Retinal pigment epithelial cell (primary cell): Measurements from ENCODE around the gene SMCO2.

ENCODE experiments used
- DNase-seq: peaks from one replicate; pipeline ENCODE4 v3.0.0-alpha.2; 2010; ENCODE audit warnings: low read depth
- H3K4me3 ChIP-seq: 2 replicates; pipeline ENCODE4 v1.5.1; 2011; ENCODE audit warnings: mild to moderate bottlenecking, low read length, control low read depth, moderate library complexity
- TF ChIP-seq, protein P1 (sequence below): conservative IDR thresholded peaks from 2 replicates; pipeline ENCODE4 v1.5.1; 2011; ENCODE audit warnings: low read depth, low read length, control low read depth, inconsistent platforms

The SMCO2 gene

DNA sequence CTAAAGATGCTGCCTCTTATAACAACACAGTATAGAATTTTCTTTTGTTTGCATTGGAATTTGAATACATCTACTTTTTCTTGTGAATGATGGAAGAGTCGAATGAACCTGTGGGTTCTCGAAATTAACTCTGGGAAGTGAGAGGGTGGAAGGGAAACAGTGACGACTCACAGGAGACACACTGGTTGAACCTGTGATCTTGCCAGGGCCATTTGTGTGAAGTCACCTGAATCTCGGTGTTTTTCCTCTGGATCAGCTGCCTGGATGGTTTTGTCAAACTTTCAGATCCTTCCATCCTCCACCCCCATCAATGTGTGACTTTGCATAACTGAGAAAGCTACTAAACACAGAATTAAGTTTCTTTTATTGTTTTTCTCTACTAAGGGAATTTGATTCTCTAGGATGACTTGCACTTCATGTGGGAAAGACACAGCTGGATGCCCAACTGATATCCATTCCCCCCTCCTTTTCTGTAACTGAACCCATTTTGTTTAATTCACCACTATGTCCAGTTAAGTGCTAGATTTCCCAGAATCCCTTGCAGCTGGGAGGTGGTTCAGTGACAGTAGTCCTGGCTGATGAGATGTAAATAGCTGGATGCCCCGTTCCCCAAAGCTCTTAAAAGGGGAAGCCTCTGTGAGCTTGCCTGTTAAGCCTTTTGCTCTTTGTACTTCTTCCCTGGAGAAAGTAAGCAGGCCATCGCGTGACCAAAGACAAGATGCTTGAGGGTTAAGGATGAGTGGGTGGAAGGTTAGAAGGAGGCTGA is 83.8 kb downstream of the SMCO2 start:
- TF ChIP-seq, protein P1, sequence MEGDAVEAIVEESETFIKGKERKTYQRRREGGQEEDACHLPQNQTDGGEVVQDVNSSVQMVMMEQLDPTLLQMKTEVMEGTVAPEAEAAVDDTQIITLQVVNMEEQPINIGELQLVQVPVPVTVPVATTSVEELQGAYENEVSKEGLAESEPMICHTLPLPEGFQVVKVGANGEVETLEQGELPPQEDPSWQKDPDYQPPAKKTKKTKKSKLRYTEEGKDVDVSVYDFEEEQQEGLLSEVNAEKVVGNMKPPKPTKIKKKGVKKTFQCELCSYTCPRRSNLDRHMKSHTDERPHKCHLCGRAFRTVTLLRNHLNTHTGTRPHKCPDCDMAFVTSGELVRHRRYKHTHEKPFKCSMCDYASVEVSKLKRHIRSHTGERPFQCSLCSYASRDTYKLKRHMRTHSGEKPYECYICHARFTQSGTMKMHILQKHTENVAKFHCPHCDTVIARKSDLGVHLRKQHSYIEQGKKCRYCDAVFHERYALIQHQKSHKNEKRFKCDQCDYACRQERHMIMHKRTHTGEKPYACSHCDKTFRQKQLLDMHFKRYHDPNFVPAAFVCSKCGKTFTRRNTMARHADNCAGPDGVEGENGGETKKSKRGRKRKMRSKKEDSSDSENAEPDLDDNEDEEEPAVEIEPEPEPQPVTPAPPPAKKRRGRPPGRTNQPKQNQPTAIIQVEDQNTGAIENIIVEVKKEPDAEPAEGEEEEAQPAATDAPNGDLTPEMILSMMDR, result no peak
- no peak for DNase-seq
- H3K4me3 ChIP-seq, result no peak overlapping the region

DNA sequence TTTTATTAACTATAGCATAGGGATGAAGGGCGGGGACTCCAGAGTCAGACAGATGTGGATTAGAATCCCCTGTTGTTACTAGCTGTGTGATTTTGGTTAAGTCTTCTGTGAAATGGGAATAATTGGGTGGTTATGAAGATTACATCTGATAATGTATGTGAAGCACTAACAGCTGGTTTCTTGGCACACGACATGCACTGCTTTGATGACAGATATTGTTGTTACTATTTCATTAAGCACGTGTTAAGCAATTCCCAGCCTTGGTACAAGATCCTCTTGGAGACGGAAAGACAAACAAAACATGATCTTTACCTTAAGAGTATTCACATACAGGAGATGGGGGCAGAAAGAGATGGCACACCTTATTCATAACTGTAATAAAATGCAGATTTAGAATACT is 85.4 kb downstream of the SMCO2 start:
- H3K4me3 ChIP-seq, result no peak overlapping the region
- TF ChIP-seq, protein P1, result no peak
- no peak for DNase-seq

DNA sequence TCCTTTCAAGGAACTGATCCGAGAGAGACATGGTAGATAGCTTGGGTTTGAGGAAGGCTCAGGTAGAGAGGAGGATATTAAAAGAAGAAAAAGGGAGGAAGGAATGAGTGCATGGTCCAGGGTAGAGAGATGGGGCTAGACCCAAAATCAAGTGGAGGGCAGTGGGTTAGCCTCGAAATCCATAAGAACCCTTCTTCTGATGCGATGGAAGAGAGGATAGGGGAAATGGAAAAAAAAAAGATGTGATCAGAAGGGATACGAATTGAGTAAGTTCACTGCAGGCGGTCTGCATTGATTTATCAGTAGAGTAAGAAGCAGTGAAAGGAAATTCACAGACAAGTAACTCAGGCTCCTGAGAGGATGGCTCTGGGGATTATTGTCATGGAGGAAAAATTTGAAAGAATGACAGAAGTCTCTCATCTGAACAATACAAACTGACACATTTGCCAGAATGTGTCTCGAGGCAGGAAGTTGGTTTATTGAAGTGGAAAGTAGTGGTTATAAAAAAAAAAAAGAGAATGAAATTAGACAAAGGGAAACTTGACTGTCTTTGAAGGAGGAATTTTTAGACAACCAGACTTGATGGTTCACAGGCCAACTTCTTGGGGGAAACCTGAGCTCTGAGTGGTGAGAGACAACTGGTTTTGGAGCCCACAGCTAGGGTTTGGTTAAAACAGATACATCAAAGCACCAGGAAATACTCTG is 87.7 kb downstream of the SMCO2 start:
- DNase-seq, result no peak
- TF ChIP-seq, protein P1, result no peak
- H3K4me3 ChIP-seq, result no peak overlapping the region

DNA sequence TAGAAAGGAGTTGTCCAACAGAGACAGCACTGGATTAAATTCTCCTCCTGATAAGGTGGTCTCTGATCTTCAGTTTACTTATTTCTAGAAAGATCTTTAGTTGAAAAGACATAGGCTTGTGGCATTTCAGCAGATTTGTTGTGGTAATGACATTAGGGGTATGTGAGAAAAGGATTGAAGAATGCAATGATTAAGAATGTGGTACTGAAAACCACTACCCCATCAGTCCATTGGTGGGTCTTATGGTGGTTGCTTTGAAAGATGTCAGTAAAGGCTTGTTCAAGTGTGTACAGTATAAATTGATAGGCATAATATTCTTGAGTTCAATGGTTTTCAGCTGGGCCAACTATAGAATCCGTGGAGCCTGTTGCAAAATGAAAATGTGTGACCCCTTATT is 88.2 kb downstream of the SMCO2 start:
- H3K4me3 ChIP-seq, result no peak overlapping the region
- DNase-seq, result no peak
- TF ChIP-seq, protein P1, result no peak

DNA sequence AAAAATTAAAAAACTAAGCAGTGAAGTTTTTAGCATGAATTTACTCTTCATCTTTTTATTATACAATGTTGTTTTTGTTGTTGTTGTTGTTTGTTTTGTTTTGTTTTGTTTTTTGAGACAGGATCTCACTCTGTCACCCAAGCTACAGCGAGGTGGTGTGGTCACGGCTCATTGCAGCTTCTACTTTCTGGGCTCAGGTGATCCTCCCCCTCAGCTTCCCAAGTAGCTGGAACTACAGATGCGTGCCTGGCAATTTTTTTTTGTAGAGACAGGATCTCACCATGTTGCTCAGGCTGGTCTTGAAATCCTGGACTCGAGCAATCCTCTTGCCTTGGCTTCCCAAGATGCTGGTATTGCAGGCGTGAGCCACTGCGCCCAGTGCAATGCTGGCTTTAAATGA is 88.8 kb downstream of the SMCO2 start:
- TF ChIP-seq, protein P1, result no peak
- DNase-seq, result no peak
- no peak overlapping the region for H3K4me3 ChIP-seq

DNA sequence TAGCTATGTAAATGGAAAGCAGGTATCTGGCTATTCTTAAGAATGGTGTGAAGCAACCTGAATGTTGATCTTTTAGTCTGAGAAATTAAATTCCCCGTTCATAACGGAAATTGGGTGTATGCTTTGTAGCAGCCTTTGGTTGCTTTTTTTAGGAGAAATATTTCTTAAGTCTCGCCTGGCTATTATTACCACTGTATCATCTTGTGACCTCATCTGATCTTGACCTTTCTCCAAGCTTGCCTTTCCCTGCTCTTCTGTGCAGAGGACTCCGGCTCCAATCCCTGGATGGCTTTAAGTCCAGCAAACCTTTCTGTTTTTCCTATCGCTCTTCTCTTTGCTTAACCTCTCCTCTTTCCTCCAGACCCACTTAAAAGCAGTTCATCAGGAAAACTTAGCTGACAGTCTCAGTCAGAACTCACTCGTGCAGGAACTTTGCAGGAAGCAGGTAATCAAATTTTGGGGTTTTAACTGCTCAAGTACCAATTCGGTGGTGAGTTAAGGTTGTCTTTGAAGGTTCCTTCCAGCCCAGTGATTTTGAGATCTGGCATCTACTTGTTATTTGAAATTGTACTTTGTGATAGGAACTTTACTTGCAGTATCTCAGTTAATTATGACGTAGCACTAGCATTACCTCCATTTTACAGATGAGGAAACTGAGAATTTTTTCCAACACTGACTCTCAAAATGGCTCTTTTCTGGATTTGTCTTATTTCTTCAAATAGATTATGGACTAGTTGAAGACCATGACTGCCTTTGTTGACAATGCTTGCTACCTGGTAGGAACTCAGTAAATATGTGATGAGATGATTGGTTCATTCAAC is 91.5 kb downstream of the SMCO2 start:
- DNase-seq, result no peak
- no peak overlapping the region for H3K4me3 ChIP-seq
- TF ChIP-seq, protein P1, result no peak
